ENCODE data around the gene SEC31A. TPM values are rescaled to one million over a fixed set of nuclear protein-coding genes. Genes with fewer than 3 reads are reported as not detected.
"Not testable (repeated sequence)": the region's sequence is repeated elsewhere in the genome, so short reads cannot be mapped to it uniquely, and the experiment has no call there.

Gene SEC31A
- total RNA-seq, 2 donors from 2014 or later = 287 to 309 TPM

DNA sequence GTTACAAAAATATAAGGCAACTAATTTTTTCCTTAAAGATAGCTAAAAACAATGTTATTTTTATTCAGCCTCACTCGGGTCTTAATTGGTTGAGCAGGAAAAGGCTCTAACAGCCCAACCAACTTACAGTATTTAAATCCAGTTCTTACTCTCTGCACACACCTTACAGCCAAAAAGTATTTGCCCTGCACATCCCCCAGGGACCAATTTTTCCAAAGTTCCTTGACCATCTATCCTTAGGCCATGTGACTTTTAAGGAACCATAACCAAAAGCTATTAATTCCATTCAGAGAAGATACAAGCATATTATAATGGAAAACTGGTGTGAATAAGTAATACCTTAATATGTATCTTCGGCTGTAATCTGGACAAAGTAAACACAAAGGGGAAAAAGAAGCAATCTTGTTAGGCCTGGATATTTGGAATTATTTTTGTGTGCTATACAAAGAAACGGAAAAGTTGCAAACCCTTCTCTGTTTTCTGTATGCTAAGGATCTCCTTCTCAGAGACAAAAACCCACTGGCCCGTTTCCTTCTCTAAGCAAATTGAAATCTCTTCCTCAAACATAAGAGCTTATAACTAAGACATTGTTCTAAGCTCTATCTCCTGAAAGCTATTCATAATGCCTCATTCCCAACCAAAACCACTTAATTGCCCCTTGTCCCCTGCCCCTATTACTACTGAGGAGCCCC lies 8.6 kb upstream of the SEC31A start:
- no peak for DNase-seq (ENCODE audit: low spot score)
- intact Hi-C loops (cut with DNase I) = no loop called here

DNA sequence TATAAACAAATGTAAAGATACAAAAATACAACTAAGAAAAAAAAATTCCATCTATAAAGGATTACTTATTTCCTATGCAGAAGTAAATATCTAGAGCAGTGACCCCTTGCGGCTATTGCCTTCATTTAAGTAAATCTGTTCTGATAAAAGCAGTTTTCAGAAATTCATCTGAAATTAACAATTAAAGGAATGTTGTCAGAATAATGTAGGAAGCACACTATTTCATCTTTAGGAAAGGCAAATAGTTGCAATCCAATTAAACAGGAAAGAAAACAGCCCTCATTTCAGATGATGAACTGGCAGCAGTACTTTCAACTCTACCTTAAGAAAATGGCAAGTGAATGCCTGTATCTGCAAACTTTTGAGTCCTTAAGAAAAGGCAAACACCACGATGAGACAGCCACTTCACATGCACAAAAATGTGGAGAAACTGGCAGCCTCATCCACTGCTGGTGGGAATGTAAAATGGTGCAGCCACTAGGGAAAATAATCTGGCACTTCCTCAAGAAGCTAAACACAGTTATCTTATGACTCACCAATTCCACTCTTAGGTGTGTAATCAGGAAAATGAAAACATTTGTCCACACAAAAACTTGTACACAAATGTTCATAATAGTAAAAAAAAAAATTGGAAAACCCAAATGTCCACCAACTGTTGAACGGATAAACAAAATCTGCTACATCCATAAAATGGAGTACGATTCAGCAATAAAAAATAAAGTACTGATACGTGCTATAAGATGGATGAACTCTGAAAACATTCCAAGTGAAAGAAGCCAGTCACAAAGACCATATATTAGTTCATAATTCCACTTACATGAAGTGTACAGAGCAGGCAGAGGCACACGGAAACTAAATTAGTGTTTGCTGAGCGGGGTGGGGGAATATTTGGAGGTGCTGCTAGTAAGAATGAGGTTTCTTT lies 7.6 kb upstream of the SEC31A start:
- intact Hi-C loops (cut with DNase I) = no loop called here
- peak; percentile 31 for DNase-seq (ENCODE audit: low spot score)

DNA sequence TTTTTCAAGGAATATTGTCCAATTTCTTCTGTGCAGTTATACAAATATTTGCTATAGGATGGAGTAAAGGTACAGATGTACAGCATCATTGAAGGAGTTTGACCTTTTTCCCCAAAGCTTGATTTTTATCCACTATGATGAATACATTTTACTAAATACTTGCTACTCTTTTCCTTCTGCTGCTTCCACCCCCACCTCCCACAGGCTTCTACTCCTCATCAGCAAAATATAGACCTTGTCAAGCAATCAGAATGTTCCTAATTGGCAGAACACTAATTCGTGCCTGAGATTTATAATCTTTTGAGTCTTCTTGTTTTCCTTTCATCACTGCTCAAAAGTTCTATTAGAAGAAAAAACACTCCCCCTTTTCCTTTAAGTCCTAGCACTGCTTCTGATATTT lies 5.8 kb upstream of the SEC31A start:
- intact Hi-C loops (cut with DNase I) = no loop called here

DNA sequence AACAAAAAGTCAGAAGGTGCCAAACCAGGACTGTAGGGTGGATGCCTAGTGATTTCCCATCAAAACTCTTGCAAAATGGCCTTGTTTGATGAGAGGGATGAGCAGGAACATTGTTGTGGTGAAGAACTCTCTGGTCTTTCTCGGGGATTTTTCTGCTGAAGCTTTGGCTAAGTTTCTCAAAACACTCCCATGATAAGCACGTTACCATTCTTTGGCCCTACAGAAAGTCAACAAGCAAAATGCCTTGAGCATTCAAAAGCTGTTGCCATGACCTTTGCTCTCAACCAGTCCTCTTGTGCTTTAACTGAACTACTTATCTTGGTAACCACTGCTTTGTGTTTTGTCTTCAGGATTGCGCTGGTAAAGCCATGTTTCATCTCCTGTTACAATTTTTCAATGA lies 3.0 kb upstream of the SEC31A start:
- intact Hi-C loops (cut with DNase I) = no loop called here
- no peak for DNase-seq (ENCODE audit: low spot score)

More for the DNA sequence above, 5.8 kb upstream of the SEC31A start:
- no peak for DNase-seq (ENCODE audit: low spot score)

DNA sequence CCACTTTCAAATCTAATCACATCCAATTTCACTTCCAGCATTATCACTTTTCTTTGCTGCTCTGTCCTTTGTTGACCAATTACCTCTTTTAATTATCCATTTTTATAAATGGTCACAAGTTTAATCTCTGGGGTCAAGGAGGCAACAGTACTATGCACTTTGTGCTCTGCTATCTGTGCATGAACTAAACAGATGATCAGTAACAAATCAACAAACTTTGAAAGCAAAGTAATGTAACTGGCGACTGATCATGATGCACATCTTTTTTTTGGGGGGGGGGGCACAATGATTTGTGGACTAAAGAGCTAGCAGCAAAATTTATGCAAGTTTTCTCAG lies 1.5 kb upstream of the SEC31A start:
- DNase-seq (ENCODE audit: low spot score) = no peak
- intact Hi-C loops (cut with DNase I) = no loop called here

DNA sequence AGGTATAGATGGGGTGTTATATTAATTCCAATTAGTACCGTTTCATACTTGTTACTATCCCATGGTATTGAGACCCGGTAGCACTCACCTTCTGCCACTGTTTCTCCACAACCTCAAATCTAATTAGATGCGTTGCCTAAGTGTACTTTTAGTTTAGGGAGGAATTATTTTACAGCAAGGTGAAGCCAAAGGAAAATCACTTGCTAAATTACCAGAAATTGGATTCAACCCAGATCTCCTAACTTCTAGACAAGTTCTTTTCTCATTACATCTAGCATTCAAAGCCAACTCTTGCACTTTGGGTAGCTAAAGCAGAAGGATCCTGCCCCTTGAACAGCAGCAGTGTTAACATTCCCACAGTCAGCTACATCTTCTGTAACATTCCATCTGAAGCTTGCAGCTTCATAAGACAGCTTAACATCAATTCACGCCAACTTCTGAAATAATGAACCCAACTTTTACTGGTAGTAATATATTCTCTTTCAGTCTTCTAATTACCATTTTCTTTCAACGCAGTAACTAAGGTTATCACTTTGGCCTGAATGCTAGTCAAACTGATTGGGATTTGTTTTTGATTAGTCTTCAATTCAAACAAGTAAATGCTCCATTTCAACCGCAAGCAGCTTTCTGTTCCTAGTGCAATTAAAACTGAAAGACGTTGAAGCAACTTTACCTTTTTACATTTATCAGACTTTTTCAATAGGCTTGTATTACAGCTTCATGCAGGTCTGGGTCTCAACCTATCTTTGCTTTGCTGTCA lies 934 bp upstream of the SEC31A start:
- no peak for DNase-seq (ENCODE audit: low spot score)
- intact Hi-C loops (cut with DNase I) = no loop called here

DNA sequence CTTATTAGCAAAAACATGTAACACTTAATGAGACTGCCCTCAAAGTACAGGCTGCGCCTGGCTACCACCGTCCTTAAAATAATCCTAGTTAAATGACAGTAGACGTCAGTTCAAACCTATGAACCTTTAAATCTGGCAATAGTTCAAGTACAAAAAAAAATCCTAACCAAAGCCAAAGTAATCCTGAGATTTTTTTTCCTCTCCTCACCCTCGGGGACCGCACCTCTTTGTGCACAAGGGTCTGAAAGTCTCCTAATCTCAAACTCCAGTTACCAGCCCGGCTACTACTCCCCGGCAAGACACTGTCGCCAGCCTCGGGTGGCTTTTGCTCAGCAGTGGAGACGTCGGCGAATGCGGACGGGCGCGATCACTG lies 439 bp downstream of the SEC31A start:
- intact Hi-C loops (cut with DNase I) = no loop called here
- DNase-seq (ENCODE audit: low spot score) = no peak

DNA sequence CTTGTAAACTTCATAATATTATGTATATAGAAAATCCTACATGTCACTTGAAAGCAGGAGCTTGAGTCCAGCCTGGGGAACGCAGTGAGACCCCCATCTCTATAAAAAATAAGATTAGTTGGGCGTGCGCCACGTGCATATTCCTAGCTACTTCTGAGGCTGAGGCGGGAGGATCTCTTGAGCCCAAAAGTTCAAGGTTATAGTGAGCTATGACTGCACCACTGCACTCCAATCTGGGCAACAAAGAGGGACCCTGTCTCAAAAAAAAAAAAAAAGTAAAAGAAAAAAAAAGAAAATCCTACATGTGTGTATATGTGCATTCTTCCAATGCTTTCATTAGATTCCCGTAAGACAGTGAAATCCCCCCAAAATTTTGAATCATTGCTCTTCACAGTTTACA lies 1.7 kb downstream of the SEC31A start:
- intact Hi-C loops (cut with DNase I) = loop anchor here in 1 of 2 donors (10.0 kb wide), 1 partner anchor 424 kb away; no protein-coding TSS in a partner anchor
- DNase-seq (ENCODE audit: low spot score) = no peak

DNA sequence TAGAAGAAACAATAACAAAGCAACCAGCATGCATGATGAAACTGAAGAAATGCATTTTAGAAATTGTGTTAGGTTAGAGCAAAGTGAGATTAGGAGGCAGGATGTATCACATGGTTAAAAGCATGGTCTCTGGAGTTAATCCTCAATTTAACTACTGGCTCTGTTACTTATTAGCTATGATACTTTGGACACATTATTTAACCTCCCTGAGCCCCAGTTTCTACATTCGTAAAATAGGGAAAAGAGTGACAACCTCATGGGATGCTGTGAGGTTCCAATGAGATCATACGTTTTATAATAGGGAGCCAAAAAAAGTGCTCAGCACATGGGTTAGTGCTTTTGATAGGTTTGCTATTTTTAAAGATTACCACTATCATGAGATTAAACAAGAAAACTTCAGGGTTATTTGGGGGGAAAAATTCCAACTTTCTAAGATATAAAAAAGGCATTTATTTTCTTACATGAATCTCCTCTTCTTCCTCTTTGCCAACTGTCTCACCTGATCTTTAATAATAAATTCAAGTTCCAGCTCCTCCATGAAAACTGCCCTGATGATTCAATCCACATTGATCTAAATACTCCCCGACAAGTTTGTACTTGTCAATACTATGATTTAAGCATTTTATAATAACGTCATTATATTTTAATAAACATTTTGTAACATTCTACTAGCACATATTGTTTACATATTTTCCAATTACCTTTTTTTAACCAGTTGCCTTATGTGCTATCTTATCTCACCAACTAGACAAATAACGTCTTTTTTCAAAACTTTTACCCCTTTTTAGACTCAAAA lies 4.6 kb downstream of the SEC31A start:
- intact Hi-C loops (cut with DNase I) = loop anchor here in 1 of 2 donors (10.0 kb wide), 1 partner anchor 422 kb away; no protein-coding TSS in a partner anchor
- no peak for DNase-seq (ENCODE audit: low spot score)

DNA sequence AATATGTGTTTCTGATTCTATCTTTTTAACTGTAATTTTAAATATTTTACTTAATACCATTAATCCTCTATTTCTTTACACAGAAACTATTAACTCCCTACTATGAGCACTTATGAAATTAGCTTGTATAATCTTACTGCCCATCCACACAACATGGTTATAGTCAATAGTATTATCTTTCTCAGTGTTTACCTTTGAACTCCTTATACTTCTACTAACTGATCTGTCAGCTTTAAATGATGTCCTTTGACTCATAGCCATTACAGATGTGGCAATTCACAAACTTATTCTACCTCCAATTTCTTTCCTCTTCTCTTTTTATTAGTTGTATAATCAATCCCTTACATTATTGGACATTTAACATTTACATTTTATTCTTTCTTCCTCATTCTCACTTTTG lies 5.5 kb downstream of the SEC31A start:
- intact Hi-C loops (cut with DNase I) = loop anchor here in 1 of 2 donors (10.0 kb wide), 1 partner anchor 421 kb away; no protein-coding TSS in a partner anchor
- no peak for DNase-seq (ENCODE audit: low spot score)

DNA sequence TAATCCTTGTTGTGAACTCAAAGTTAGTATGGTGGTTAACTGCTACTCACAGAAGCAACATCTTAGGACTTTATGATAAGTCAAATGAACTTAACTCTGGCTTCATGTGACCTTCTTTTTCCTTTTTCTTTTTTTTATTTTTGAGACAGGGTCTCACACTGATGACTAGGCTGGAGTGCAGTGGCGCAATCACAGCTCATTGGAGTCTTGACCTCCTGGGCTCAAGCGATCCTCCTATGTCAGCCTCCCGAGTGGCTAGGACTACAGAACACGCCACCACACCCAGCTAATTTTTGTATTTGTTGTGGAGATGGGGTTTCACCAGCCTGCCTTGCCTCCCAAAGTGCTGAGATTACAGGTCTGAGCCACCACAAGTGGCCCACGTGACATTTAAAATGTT lies 22.4 kb downstream of the SEC31A start:
- intact Hi-C loops (cut with DNase I) = no loop called here

DNA sequence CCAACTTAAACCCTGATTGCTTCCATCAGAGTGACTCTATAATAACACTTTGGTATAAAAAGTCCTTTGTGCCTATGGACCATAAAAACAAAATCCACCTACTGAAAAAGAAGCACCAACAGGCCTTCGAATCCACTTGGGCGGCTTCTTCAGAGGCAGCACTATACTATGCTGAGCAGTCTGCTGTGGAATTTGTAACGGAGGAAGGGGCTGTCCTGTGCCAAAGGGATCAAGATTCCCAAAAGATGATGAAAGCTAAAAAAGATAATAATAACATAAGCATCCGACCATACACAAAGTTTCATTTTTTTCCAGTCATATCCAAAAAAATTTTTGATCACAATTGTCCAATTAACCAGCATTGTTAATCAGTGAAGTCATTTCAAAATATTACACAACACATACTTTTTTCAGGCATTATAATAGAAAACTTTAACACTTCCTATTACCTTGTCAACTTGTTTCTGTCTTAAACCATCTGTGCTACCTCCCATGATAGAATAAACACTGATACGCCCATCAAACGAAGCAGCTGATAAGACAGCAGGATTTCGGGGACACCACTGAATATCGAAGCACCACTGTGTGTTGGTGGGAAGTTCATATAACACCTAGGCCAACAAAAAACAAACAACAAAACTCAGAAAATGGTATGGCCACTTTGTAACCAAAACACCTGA lies 24.1 kb downstream of the SEC31A start:
- no peak for DNase-seq (ENCODE audit: low spot score)
- intact Hi-C loops (cut with DNase I) = no loop called here

More for the DNA sequence above, 22.4 kb downstream of the SEC31A start:
- DNase-seq (ENCODE audit: low spot score) = no peak

DNA sequence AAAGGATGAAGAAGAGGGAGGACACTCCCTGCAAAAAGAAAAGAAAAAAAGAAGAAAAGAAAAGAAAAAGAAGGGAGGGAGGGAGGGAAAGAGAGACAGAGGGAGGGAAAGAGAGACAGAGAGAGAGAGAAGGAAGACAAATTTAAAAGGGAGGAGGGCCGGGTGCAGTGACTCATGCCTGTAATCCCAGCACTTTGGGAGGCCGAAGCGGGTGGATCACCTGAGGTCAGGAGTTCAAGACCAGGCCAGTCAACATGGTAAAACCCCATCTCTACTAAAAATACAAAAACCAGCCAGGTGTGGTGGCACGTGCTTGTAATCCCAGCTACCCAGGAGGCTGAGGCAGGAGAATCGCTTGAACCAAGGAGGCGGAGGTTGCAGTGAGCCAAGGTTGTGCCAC lies 24.9 kb downstream of the SEC31A start:
- DNase-seq (ENCODE audit: low spot score); intact Hi-C loops (cut with DNase I): not testable (repeated sequence)

DNA sequence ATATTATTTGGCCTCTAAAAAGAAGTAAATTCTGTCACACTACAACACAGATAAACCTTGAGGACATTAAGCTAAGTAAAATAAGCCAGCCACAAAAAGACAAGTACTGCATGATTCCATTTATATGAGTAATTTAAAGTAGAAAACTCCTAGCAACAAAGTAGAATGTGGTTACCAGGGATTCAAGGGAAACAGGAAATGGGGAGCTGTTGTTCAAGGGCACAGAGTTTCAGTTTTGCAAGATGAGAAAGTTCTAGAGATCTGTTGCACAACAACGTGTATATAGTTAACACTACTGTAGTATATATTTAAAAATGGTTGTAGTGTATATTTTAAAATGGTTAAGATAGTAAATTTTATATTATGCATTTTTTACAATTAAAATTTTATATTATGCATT lies 25.4 kb downstream of the SEC31A start:
- intact Hi-C loops (cut with DNase I) = no loop called here
- no peak for DNase-seq (ENCODE audit: low spot score)

DNA sequence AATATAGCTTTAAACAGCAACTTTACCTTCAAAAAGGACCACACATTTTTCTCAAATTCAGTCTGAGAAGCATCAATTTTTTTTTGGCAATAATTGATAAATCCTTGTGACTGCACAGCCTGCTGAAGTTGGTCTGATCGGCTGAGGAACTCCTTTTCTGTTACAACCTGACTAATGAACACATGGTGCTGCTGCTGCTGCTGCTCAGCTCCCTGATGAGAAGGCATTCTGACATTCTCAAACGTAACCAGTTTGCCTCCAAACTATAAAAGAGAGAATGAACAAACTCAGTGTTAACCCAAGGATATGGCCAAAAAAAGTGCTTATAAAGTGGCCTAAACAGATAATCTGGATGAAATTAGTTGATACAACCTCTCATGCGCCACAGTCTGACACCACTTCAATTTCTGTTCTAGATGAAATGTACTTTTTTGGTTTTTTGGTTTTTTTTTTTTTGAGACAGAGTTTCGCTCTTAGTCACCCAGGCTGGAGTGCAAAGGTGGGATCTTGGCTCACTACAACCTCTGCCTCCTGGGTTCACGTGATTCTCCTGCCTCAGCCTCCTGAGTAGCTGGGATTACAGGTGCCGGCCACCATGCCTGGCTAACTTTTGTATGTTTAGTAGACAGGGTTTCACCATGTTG lies 26.5 kb downstream of the SEC31A start:
- DNase-seq (ENCODE audit: low spot score) = no peak

DNA sequence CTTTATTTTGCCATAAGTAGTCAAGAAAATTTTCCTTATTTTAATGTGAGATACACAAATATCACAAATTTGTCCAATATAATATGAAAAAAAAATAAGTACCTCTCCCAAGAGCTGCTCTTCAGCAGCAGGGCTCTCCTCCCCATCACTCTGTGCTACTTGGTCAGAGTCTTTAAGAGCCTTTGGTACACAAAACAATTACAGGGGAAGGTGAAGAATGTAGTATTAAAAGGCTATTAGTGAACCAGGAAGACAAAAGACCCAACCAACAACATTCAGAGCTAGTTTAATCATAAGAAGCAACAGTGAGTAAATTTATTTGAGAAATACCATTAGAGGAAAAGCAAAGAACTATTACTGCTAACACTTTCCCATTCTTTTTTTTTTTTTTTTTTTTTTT lies 29.4 kb downstream of the SEC31A start:
- no peak for DNase-seq (ENCODE audit: low spot score)
- intact Hi-C loops (cut with DNase I) = no loop called here

More for the DNA sequence above, 26.5 kb downstream of the SEC31A start:
- intact Hi-C loops (cut with DNase I) = no loop called here

DNA sequence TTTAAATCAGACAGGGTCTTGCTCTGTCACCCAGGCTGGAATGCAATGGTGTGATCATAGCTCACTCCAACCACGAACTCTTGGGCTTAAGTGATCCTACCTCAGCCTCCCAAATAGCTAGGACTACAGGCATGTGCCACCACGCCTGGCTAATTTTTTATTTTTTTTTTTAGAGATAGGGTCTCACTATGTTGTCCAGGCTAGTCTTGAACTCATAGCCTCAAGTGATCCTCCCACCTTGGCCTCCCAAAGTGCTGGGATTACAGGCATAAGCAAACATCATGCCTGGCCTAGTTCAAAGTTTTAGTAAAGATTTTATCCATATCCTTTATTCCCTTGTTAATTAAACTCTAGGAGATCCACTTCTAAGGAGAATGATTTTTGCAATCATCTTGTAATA lies 30.5 kb downstream of the SEC31A start:
- DNase-seq (ENCODE audit: low spot score); intact Hi-C loops (cut with DNase I): not testable (repeated sequence)

DNA sequence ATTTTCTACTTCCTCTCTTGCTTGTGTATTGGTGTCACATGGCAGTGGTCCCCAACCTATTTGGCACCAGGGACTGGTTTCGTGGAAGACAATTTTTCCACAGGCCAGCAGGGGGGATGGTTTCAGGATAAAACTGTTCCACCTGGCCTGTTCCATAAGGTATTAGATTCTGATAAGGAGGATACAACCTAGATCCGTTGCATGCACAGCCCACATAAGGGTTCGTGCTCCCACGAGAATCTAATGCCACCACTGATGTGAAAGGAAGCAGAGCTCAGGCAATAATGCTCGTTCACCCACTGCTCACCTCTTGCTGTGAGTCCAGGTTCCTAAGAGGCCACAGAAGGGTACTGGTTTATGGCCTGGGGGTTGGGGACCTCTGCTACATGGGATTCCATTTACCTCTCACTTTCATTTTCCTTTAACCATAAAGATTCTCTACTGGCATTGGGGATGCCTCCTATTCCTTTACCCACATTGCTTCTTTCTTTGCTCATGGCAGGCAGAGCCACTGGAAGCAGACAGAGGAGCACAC lies 38.1 kb downstream of the SEC31A start:
- DNase-seq (ENCODE audit: low spot score) = no peak
- intact Hi-C loops (cut with DNase I) = no loop called here
